KOPT-K1 (cell line): ENCODE results near the gene ZNF396.

Experiments
- H3K27ac ChIP-seq: fragments of 200-600 bp; sonication (generic); 2 replicates; pipeline ENCODE4 v1.5.1; 2016; ENCODE audit warnings: antibody characterized with exemption, mild to moderate bottlenecking, low read depth, low read length; ENCODE audit not compliant: poor library complexity, severe bottlenecking
- H3K36me3 ChIP-seq: fragments of 200-600 bp; sonication (generic); 2 replicates; pipeline ENCODE4 v1.5.1; 2017; ENCODE audit warnings: antibody characterized with exemption, mild to moderate bottlenecking, low read length, moderate library complexity; ENCODE audit not compliant: insufficient read depth
- H3K9me3 ChIP-seq: fragments of 200-600 bp; sonication (generic); 2 replicates; pipeline ENCODE4 v1.5.1; 2017; ENCODE audit warnings: antibody characterized with exemption, low read length, mild to moderate bottlenecking; ENCODE audit not compliant: insufficient read depth, poor library complexity, severe bottlenecking

Gene ZNF396

DNA sequence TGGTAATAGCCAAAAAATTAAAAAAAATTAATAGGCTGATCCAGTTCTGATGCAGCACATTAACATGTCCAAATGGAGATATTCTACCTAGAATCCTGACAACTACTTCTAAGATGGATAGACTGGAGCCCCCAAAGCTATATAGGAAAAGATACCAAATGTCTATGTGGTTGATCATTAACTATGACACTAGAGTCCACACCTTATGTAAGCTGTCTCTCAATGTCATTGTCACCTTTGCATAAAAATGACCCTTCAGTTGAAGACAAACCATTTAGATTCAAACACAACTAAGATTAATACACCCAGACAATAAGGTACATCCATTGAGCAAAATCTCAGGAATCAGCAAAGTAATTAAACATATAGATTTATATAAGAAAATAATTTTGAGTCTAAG is 14.6 kb downstream of the ZNF396 start:
- H3K27ac ChIP-seq: no peak overlapping the region
- H3K36me3 ChIP-seq: no peaks in the 10 kb centered on the region
- no peaks in the 10 kb centered on the region for H3K9me3 ChIP-seq

DNA sequence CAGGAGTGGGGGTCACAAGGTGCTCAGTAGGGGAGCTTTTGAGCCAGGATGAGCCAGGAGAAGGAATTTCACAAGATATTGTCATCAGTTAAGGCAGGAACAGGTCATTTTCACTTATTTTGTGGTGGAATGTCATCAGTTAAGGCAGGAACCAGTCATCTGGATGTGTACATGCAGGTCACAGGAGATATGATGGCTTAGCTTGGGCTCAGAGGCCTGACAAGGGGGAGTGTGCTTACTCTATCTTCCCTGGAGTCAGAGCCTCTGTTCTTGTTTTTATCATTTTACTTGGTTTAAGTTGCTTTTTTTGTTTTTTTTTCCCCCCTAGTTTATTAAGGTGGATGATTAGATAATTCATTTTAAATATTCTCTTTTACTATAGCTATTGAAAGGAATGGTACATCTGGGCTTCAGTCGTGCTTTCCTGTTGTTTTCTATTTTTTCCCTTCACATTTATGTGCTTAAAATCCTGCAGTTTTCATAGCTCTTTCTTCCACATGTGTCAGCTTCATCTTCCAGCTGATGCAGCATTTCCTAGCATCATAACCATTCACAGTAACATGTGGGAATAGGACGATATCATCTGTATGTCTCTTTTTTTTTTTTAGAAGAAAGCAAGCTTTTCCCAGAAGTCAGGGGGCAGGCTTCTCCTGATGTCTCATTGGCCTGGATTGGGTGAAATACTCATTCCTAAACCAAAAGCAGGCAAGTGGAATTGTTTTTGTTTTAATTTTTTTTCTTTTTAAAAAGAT is 15.4 kb downstream of the ZNF396 start:
- H3K36me3 ChIP-seq: no peaks in the 10 kb centered on the region
- H3K9me3 ChIP-seq: no peaks in the 10 kb centered on the region
- no peak overlapping the region for H3K27ac ChIP-seq

DNA sequence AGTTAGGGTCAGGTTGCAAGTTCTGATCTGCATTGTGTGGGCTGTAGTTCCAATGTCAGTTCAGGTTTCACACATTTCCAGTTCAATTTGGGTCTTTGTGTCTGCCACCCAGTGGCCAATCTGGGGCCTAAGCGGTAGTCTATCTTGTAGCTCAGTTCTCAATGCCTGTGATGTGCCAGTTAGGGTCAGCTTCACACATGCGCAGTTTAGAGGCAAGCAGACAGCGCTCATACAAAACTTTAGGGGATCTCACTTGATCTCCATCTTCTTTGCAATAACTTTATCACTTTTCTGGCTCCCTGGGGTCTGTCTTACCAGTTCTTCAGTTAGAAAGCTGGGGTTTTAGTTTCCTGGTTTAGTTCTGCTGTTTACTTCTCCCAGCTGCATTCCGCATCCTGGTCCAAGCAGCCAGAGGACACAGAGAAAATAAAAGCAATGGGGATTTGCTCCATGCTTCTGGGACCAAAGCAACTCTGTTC is 22.0 kb downstream of the ZNF396 start:
- H3K27ac ChIP-seq: no peak overlapping the region
- H3K9me3 ChIP-seq: peaks cover 22% of the 10 kb centered on the region
- H3K36me3 ChIP-seq: no peaks in the 10 kb centered on the region

DNA sequence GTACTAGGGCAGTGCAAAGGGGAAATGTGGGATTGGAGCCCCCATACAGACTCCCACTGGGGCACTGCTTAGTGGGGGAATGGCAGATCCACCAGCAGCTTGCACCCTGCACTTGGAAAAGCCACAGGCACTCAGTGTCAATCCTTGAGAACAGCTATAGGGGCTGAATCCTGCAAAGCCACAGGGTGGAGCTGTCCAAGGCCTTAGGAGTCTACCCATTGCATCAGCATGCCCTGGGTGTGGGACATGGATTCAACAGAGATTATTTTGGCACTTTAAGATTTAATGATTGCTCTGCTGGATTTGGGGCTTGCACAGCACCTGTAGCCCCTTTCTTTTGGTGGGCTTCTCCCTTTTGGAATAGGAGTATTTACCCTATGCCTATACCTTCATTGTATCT is 24.4 kb downstream of the ZNF396 start:
- Histone ChIP-seq H3K9me3 (peaks cover 22% of the 10 kb centered on the region), H3K36me3 (no peaks in the 10 kb centered on the region), H3K27ac (no peak overlapping the region)

DNA sequence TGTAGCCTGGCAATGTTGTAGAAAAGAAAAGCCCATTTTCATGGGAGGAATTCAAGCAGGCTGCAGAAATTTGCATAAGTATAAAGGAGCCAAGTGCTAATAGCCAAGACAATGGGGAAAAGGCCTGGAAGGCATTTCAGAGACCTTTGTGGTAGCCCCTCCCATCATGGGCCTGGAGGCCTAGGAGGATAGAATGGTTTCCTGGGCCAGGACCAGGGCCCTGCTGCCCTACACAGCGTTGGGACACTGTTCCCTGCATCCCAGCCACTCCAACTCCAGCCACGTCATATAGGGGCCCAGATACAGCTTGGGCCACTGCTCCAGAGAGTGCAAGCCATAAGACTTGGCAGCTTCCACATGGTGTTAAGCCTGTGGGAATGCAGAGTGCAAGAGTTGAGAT is 24.9 kb downstream of the ZNF396 start:
- no peaks in the 10 kb centered on the region for H3K36me3 ChIP-seq
- H3K27ac ChIP-seq: no peak overlapping the region
- peaks cover 22% of the 10 kb centered on the region for H3K9me3 ChIP-seq

DNA sequence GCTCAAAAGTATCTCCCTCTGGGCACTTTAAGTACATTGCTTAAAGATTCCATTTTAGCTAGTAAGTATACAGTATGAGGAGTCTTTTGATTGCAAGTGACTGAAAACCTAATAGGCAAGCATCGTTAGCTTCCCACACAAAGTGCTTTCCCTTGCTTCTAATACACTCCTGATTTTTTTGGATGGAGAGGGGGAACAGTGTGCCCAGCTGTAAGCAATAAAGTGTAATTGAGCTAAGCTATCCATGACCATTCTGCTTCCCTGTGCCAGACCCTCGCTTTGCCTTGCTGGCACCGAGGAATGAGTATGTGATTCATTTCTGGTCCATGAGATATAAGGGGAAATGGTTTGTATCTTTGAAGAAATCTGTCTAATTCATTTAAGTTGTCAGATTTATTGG is 29.1 kb downstream of the ZNF396 start:
- Histone ChIP-seq H3K27ac (no peak overlapping the region), H3K9me3 (peaks cover 17% of the 10 kb centered on the region)

DNA sequence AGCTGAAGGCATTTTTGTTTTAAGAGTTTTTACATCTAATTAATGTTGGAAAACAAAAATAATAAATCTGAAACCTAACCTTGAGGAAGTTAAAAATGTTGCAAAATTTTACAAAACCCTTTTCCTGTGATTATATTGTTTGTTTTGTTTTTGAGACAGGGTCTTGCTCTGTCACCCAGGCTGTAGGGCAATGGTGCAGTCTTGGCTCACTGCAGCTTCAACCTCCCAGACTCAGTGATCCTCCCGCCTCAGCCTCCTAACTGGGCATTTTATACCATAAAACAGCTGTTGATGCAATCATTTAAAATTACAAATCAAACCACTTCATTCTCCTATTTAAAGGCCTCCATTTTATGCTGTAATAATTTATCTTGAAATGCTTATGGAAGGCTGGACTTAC is 31.2 kb downstream of the ZNF396 start:
- Histone ChIP-seq H3K27ac (no peak overlapping the region), H3K36me3 (peaks cover 21% of the 10 kb centered on the region), H3K9me3 (no peaks in the 10 kb centered on the region)

More for the DNA sequence above, 29.1 kb downstream of the ZNF396 start:
- peaks cover under 1% of the 10 kb centered on the region; the same call in 1 of the 2 replicates for H3K36me3 ChIP-seq

DNA sequence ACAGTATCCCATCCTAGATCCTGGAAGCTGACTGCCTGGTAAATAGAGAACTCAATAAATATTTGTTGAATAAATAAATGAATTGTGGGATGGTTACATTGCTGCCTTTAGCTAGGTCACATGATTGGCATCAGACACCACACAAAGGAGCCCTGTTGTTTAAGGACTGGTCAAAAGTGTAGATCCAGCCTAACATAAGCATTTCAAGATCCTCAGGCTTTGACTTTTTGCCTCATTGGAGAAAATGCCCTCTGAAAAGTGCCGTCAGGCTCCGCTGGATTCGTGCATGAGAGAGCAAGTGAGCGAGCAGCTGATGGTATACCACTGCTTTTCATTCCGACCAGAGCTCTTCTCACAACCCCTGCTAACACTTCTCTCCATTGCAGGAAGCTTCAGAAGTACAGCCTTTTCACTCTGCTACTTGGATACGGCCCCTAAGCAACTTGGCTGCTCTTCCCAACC is 31.6 kb downstream of the ZNF396 start:
- no peak overlapping the region for H3K27ac ChIP-seq
- peaks cover 25% of the 10 kb centered on the region for H3K36me3 ChIP-seq
- H3K9me3 ChIP-seq: no peaks in the 10 kb centered on the region

DNA sequence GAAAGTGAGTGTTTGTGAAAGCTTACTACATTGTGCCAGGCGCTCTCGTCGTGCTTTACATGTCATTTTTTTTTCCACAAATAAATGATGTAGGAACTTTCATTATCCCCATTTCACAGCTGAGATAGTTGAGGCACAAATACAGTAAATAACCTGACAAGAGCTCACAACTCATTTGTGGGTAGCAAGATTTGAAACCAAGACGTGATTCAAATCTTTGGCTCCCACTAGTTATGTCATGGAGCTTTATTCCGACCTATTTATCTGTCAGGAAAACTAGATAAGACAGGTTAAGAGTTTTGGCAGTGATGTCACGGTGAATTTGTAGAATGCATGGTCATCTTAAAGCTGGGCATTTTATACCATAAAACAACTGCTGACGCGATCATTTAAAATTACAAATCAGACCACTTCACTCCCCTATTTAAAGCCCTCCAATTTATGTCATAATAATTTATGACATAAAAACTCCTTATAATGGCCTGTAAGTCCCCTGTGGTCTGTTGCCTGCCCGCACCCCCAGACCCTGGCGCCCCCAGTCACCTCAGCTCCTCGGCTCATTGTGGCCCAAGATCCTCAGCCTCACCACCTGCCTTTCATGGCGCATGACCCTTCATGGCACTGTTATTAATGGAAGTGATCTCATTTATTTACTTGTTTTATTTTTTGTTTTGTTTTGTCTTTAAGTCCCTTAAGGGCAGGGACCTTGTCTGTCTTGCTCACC is 32.2 kb downstream of the ZNF396 start:
- peaks cover 31% of the 10 kb centered on the region for H3K36me3 ChIP-seq

DNA sequence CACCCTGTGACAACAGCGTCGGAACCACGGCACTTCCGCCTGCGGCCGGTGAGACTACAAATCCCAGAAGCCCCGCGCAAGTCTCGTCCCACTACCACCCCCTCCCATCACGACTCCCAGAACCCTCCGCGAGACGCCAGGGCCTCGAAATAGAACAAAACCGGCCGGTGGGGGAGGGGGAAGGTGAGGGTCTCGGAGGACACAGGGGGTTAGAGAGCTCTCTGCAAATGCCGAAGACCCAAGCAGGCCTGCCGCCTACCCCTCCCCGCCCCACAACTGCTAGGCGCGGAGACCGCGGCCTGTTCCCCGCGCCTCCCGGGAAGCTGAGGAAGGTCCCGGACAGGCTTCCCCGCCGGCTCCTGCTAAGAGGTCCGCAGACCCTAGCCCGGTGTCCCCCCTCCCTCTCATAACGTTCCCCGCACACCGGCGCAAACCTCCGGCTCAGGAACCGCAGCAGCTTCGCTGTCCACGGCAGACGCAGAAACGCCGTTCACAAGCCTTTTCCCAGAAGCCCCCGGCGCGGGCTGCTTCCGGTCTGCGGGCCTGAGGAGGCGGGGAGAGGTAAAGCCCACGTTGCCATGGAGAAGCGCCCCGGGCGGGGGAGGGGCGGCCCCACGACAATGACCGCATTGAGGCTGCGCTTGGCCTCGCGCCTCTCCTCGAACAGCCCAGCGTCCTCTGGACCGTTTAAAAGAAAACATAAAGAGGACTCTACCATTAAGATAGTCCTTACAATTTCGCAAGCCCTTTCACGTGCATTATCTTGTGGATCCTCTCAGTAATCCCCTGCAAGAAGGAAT is 33.0 kb downstream of the ZNF396 start, which contains the start of gene ZNF24:
ZNF24 (minus strand) TSS at position 485 of the 800 bp plus-strand sequence. CDS start 3,770 bp downstream, outside the sequence.
- Histone ChIP-seq H3K27ac (peak within 1 kb of the TSS; percentile 96), H3K36me3 (peaks cover 39% of the 10 kb centered on the region), H3K9me3 (no peaks in the 10 kb centered on the region)

More for the DNA sequence above, 32.2 kb downstream of the ZNF396 start:
- no peaks in the 10 kb centered on the region for H3K9me3 ChIP-seq
- peak overlapping the region; percentile 96 for H3K27ac ChIP-seq

DNA sequence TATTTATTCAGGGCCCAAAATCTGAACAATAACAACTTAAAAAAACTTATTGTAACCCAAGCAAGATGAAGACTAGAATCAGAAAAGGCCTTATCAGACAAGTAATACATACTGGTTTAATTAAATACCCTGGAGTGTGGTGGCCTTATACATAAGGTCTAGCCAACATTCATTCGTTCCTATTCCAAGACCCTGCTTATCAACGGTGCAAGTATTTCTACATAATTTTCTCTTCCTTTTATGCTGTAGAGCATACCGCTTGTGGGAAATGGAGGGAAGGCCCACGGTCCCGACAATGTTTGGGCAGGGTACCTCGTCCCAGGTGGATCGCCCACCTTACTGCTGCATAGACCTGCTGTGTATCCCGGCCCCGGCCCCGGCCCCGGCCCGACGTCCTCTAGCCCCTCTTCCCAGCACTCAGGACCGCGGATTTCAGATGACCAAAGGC is 33.6 kb downstream of the ZNF396 start:
- peak overlapping the region; percentile 96 for H3K27ac ChIP-seq
- peaks cover 45% of the 10 kb centered on the region for H3K36me3 ChIP-seq
- H3K9me3 ChIP-seq: no peaks in the 10 kb centered on the region

DNA sequence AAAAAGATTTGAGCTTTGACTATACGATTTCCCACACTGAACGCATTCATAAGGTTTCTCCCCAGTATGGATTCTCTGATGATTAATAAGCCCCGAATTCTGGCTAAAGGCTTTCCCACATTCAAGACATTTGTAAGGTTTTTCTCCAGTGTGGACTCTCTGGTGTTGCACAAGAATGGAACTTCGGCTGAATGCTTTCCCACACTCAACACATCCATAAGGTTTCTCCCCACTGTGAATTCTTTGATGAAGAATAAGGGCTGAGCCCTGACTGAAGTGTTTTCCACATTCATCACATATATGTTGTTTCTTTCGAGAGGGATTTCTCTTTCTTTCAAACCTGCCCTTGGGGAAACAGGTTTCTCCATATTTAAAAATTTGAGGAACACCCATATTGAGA is 39.9 kb downstream of the ZNF396 start:
- no peak overlapping the region for H3K27ac ChIP-seq
- H3K36me3 ChIP-seq: peaks cover 100% of the 10 kb centered on the region
- no peaks in the 10 kb centered on the region for H3K9me3 ChIP-seq

DNA sequence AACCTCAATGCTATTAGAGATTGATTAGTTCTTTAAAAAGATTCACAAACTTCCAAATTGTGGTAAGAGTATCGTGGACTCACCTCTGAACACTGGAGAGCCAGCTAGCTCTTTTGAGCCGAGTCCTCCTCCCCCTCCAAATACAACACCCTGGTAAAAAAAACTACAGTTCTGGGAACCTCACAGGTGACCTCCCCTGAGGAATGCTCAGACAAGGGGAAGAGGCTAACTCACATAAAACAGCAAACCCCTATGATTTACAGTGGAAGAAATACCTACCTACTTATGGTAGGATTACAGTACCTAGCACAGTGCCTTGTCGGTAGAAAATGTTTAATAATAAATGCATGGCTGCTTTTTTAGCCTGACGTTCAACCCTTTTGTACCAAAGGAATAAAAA is 41.3 kb downstream of the ZNF396 start:
- Histone ChIP-seq H3K27ac (no peak overlapping the region), H3K9me3 (no peaks in the 10 kb centered on the region), H3K36me3 (peaks cover 99% of the 10 kb centered on the region)

DNA sequence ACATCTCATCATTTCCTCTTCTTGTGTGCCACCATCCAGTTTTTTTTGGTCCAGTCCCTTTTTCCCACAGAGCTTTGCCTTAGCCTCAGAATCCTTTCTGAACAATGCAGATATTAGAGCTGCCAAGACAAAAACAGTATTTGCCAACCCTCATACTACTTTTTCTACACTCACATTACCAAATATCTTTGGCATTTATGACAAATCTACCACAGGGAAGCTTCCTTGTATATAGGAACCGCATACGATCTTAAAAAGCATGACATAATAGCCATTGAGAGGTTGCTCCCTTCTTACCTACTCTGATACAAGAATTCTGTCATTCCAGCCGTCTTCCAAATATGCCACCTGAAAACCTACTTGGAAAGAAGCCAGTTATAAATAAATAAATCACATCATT is 42.3 kb downstream of the ZNF396 start:
- Histone ChIP-seq H3K9me3 (no peaks in the 10 kb centered on the region), H3K36me3 (peaks cover 89% of the 10 kb centered on the region), H3K27ac (no peak overlapping the region)

DNA sequence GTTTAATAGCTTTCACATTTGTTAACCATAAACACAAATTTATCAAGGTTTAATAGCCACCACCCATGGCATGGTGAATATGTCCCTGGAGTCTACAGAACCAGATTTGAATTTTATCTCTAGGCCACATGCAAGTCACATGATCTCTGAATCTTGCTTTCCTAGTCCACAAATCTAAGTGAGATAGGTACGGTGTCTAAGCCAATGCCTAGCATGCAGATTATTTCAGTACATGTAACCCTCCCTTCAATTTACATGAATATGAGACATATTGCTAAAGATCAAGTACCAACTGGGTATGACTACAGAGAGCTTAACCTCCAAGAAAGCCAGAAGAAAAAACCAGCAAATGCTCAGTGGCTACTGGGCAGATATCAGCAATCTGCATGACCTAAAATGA is 42.9 kb downstream of the ZNF396 start:
- Histone ChIP-seq H3K27ac (no peak overlapping the region), H3K9me3 (no peaks in the 10 kb centered on the region), H3K36me3 (peaks cover 83% of the 10 kb centered on the region)
